Activated B cell treated with CpG ODN at 0.5 μM for 24 hours (primary cell): Measurements from ENCODE around the gene CHCHD5. TPM values are rescaled to one million over a fixed set of nuclear protein-coding genes. Genes with fewer than 3 reads are reported as not detected.

Experiments used
- ATAC-seq: fragments of 200-7000 bp; cut with Tn5 transposase; one replicate; pipeline ENCODE4 v1.10.0; 2021; ENCODE audit warnings: low read depth, mild to moderate bottlenecking, moderate library complexity
- CTCF ChIA-PET: fragments of 350-600 bp; sonication (Branson Sonifier 250); formaldehyde crosslinking; loops from one replicate; lab custom pipeline; 2021; ENCODE audit warnings: antibody characterized with exemption; lab: Charles Lee
- POLR2A ChIA-PET: fragments of 350-600 bp; sonication (Branson Sonifier 250); formaldehyde crosslinking; loops from one replicate; lab custom pipeline; 2021; ENCODE audit warnings: antibody characterized with exemption; lab: Charles Lee
- DNase-seq: peaks from one replicate; pipeline ENCODE4 v3.0.0; 2022
- H3K27ac Mint-ChIP-seq: one replicate; pipeline ENCODE4 v1.8.0; 2020; ENCODE audit warnings: mixed read lengths
- H3K27me3 Mint-ChIP-seq: one replicate; pipeline ENCODE4 v1.8.0; 2021; ENCODE audit warnings: mixed read lengths
- H3K36me3 Mint-ChIP-seq: one replicate; pipeline ENCODE4 v1.8.0; 2021; ENCODE audit warnings: low read depth, mixed read lengths
- H3K4me1 Mint-ChIP-seq: one replicate; pipeline ENCODE4 v1.8.0; 2021; ENCODE audit warnings: mixed read lengths
- H3K4me3 Mint-ChIP-seq: one replicate; pipeline ENCODE4 v1.8.0; 2020; ENCODE audit warnings: mild to moderate bottlenecking, mixed read lengths
- H3K9me3 Mint-ChIP-seq: one replicate; pipeline ENCODE4 v1.8.0; 2020; ENCODE audit warnings: mixed read lengths
- intact Hi-C: fragments of 100-400 bp; cut with micrococcal nuclease; formaldehyde crosslinking; loops from one replicate; pipeline ENCODE4 v1.15.1; 2024
- total RNA-seq: library from RNA; stranded (reverse); gene quantifications from 2 replicates; pipeline ENCODE4 v1.2.3, GENCODE V29; 2022
- TF ChIP-seq, protein P1 (sequence below): fragments of 200-600 bp; IDR thresholded peaks from one replicate; pipeline ENCODE4 v1.8.0; 2022; ENCODE audit warnings: antibody characterized with exemption, mild to moderate bottlenecking

The CHCHD5 gene
- total RNA-seq, 1 donor from 2014 or later, result 26.0 TPM

DNA sequence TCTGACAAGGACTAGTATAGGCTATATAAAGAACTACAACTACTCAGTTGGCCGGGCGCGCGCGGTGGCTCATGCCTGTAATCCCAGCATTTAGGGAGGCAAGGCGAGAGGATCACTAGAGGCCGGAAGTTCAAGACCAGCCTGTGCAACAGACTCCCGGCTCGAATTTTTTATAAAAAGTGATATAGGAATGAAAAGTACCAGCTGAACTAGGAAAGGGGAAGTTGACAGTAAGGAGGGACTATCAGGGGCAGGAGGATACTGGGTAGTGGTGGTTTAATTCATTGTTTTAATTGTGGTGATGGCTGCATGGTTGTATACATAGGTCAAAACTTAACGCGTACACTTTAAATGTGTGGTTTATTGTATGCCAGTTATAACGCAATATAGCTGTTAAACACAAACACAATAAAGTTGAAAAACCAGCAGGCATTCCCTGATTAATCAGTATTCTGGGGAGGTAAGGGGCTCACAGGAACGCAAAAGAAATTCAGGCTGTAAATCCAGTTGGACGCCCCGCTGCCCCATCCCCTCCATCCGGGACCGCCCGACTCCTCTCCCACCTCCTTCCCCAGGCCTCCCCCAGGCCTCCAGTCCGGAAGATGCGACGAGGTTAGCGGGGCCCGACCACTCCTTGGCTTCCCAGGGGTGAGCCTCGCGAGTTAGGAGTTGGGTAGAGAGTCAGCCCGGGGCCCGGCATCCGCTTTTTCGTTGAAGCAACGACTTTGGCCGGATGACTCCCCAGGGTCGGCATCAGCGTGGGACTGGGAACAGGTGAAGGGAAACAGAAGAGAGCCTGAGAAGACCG lies 42.9 kb upstream of the CHCHD5 start:
- no peak overlapping the region for H3K27ac Mint-ChIP-seq
- H3K9me3 Mint-ChIP-seq, result no peaks in the 10 kb centered on the region
- ChIA-PET POLR2A (interaction anchor here (1.0 to 1.6 kb wide), 4 partner anchors 43 to 487 kb away, joined by 3 to 6 read pairs (median 4); partner anchors contain the start of gene CHCHD5), CTCF (no interaction called here)
- DNase-seq, result no peak
- ATAC-seq, result peak; percentile 75
- peaks cover 5% of the 10 kb centered on the region for H3K36me3 Mint-ChIP-seq
- H3K4me3 Mint-ChIP-seq, result no peak overlapping the region
- H3K4me1 Mint-ChIP-seq, result peaks cover 19% of the 10 kb centered on the region
- intact Hi-C loops, result loop anchor here (1.0 kb wide), 7 partner anchors 41 to 657 kb away; partner anchors contain the start of genes ANAPC1, SLC20A1, TMEM87B and ZC3H6
- TF ChIP-seq, protein P1, sequence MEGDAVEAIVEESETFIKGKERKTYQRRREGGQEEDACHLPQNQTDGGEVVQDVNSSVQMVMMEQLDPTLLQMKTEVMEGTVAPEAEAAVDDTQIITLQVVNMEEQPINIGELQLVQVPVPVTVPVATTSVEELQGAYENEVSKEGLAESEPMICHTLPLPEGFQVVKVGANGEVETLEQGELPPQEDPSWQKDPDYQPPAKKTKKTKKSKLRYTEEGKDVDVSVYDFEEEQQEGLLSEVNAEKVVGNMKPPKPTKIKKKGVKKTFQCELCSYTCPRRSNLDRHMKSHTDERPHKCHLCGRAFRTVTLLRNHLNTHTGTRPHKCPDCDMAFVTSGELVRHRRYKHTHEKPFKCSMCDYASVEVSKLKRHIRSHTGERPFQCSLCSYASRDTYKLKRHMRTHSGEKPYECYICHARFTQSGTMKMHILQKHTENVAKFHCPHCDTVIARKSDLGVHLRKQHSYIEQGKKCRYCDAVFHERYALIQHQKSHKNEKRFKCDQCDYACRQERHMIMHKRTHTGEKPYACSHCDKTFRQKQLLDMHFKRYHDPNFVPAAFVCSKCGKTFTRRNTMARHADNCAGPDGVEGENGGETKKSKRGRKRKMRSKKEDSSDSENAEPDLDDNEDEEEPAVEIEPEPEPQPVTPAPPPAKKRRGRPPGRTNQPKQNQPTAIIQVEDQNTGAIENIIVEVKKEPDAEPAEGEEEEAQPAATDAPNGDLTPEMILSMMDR, result no peak
- H3K27me3 Mint-ChIP-seq, result no peaks in the 10 kb centered on the region

DNA sequence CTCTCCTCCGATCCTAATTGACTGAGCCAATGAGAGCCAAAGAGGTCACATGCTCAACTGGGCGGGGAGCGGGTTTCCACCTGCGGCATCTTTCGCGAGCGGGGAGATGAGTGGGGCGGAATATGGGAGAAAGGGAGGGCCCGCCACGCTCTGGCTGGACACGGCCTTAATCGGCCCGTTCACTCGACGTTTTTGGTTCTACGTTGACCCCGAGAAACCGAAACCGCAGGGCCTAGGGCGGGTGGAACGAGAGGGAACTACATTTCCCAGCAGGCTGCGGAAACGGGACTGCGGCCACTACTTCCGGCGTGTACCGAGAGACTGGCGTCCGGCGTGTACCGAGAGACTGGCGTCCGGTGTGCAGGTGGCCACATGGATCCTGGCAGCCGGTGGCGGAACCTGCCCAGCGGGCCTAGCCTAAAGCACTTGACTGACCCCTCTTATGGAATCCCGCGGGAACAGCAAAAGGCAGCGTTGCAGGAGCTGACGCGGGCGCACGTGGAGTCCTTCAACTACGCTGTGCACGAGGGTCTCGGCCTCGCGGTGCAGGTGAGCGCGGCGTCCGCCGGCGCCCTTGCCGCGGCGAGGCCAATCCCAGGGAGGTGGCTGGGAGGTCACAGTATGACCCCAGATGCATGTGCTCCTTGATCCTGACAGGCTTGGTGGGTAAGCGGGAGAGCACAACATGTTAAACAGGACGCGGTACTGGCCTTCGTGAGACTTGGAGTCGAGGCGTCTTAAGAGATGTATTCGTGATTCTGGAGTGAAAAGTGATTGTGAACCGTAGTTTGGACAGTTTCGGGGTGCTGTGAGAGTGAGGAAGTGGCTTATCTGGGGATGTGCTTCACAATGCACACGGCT lies 42.1 kb upstream of the CHCHD5 start, which contains the start of gene POLR1B:
TSS of gene POLR1B (plus strand) at position 343 of the 861 bp plus-strand sequence. CDS start at position 373, 30 bp downstream.
- no peak within 1 kb of the TSS for H3K27ac Mint-ChIP-seq
- DNase-seq, result peak; percentile 72
- peaks cover 13% of the 10 kb centered on the region for H3K36me3 Mint-ChIP-seq
- POLR2A ChIA-PET, result interaction anchor here (0.6 to 1.6 kb wide), 4 partner anchors 42 to 633 kb away, joined by 3 to 4 read pairs (median 3); partner anchors contain the start of gene CHCHD5
- CTCF ChIA-PET, result interaction anchor here (1.1 kb wide), 1 partner anchor 185 kb away, joined by 3 read pairs; no protein-coding TSS in a partner anchor
- H3K4me1 Mint-ChIP-seq, result peaks cover 19% of the 10 kb centered on the region
- no peaks in the 10 kb centered on the region for H3K27me3 Mint-ChIP-seq
- intact Hi-C loops, result loop anchor here (1.0 kb wide), 6 partner anchors 40 to 658 kb away; partner anchors contain the start of genes ANAPC1, SLC20A1, ZC3H6 and ZC3H8
- H3K9me3 Mint-ChIP-seq, result no peaks in the 10 kb centered on the region
- no peak within 1 kb of the TSS for H3K4me3 Mint-ChIP-seq
- ATAC-seq, result peak; percentile 77
- TF ChIP-seq, protein P1, result no peak

DNA sequence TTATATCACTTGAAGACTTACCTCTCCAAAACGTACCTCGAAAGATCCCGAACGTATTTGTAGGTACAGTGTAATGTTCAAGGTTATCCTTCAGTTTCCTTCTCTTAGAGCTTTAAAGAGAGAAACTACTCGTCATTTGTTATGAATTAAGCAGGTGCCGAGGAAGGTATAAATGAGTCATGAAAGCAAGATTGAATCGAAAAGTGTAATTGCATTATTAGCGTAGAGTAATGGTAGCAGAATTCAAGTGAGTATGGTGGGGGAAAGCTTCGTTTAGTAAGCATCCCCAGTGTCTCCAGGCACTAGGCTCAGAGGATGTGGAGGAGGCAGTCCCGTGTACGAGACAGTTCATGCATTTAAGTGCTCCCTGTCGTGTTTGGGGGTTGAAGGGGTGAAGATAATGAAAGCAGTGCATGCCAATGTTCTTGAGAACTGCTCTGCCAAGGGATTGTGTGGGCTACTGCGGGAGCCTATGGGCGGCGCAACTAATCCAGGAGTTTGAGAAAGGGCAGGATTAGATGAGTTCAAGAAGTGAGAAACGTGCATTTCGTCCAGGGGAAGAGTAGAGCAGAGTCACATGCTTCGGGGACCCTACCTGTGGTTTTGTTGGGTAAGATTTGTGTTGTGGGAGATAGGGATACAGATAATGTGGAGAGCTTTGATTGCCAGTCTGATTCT lies 41.3 kb upstream of the CHCHD5 start:
- ATAC-seq (no peak), DNase-seq (no peak)
- H3K27me3 Mint-ChIP-seq, result no peaks in the 10 kb centered on the region
- no peak overlapping the region for H3K4me3 Mint-ChIP-seq
- ChIA-PET CTCF (interaction anchor here (1.1 kb wide), 1 partner anchor 184 kb away, joined by 3 read pairs; no protein-coding TSS in a partner anchor), POLR2A (interaction anchor here (0.6 to 0.8 kb wide), 2 partner anchors 40 to 632 kb away, joined by 3 read pairs; no protein-coding TSS in a partner anchor)
- H3K27ac Mint-ChIP-seq, result no peak overlapping the region
- intact Hi-C loops, result loop anchor here (1.0 kb wide), 6 partner anchors 39 to 659 kb away; partner anchors contain the start of genes ANAPC1, SLC20A1, ZC3H6 and ZC3H8
- H3K9me3 Mint-ChIP-seq, result no peaks in the 10 kb centered on the region
- H3K4me1 Mint-ChIP-seq, result peaks cover 19% of the 10 kb centered on the region
- TF ChIP-seq, protein P1, result no peak
- peaks cover 21% of the 10 kb centered on the region for H3K36me3 Mint-ChIP-seq

DNA sequence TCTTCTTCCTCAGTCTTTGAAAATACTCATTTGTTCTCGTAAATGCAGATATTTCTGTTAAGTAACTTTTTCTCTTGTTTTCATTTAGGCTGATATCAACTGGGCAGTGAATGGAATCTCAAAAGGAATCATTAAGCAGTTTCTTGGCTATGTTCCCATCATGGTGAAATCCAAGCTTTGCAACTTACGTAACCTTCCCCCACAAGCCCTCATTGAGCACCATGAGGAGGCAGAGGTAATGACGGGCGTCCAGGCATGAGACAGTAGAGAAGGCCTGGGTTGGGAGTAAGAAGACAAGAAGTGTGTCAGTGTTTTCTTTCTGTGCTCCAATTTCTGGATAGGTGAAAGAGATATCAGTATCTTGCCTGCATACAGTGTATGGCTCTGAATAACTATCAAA lies 37.1 kb upstream of the CHCHD5 start:
- POLR2A ChIA-PET, result no interaction called here
- DNase-seq, result no peak
- CTCF ChIA-PET, result no interaction called here
- Mint-ChIP-seq H3K36me3 (peaks cover 55% of the 10 kb centered on the region), H3K4me1 (peaks cover 4% of the 10 kb centered on the region), H3K27ac (no peak overlapping the region), H3K9me3 (no peaks in the 10 kb centered on the region), H3K4me3 (no peak overlapping the region), H3K27me3 (no peaks in the 10 kb centered on the region)
- no peak for ATAC-seq
- TF ChIP-seq, protein P1, result no peak
- intact Hi-C loops, result no loop called here
